ENCODE measurements around the gene XYLT2. TPM values are rescaled to one million over a fixed set of nuclear protein-coding genes. Genes with fewer than 3 reads are reported as not detected.

Gene XYLT2
- total and polyA plus RNA-seq, 2 of the 8 experiments (the other 6 are each of a cell fraction or from before 2014, with no cell fraction given), result 28.0 to 29.9 TPM

DNA sequence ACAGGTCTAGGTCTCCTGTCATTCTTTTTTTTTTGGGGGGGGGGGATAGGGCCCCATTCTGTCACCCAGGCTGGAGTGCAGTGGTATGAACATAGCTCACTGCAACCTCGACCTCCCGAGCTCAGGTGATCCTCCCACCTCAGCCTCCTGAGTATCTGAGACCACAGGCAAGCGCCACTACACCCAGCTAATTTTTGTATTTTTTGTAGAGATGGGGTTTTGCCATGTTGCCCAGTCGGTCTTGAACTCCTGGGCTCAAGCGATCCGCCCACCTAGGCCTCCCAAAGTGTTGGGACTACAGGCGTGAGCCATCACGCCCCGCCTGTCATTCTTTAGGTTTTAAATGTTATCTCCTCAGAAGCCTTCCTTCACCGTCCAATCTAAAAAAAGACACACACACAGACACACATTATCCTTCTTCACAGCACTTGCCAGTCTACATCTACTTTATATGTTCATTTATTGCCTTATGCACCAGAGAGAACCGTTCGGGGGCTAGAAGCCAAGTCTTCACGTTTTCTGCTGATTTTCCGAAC lies 26.4 kb downstream of the XYLT2 start (continued):
- TF ChIP-seq MAX (IDR thresholded peaks at IDR 0.05) (no peak), CEBPB (IDR thresholded peaks at IDR 0.05; ENCODE audit: low read depth, low read length) (no peak), RNF2 (IDR thresholded peaks at IDR 0.05; ENCODE audit: borderline replicate concordance, low read depth, low read length, missing control alignments, poor library complexity, severe bottlenecking) (no peak), SP2 (IDR thresholded peaks at IDR 0.05; ENCODE audit: low read length) (no peak), CTBP2 (IDR thresholded peaks at IDR 0.05; ENCODE audit: borderline replicate concordance, insufficient read depth, insufficient read length, low read length) (no peak)
